ENCODE results near the gene SHKBP1.
"Not testable (repeated sequence)": the region's sequence is repeated elsewhere in the genome, so short reads cannot be mapped to it uniquely, and the experiment has no call there.

The SHKBP1 gene

DNA sequence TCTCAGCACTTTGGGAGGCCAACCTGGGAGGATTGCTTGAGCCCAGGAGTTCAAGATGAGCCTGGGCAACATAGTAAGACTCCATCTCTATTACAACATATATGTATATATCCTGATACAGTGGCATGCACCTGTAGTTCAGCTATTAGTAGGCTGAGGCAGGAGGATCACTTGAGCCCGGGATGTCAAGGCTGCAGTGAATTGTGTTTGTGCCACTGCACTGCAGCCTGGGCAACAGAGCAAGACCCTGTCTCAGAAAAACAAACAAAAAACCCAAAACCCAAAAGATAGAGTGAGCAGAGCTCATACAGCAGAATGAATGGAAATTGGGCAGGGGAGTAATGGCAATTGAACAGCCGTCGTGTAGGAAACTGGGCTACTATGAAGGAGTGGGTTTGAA, 17.3 kb upstream of the SHKBP1 start:
- DNase-seq (ENCODE audit: low read depth): no peak
- H3K4me3 ChIP-seq (ENCODE audit: low read depth, low read length): no peak overlapping the region
- TF ChIP-seq CTCF (conservative IDR thresholded peaks at IDR 0.05; ENCODE audit: low read depth, low read length): no peak

- no peak overlapping the region for H3K4me3 ChIP-seq (ENCODE audit: low read depth, low read length)
- TF ChIP-seq CTCF (conservative IDR thresholded peaks at IDR 0.05; ENCODE audit: low read depth, low read length): no peak
- DNase-seq (ENCODE audit: low read depth): no peak
Measured at GRCh38 chr19:40560092-40560507, 16.6 kb upstream of the SHKBP1 start.

DNA sequence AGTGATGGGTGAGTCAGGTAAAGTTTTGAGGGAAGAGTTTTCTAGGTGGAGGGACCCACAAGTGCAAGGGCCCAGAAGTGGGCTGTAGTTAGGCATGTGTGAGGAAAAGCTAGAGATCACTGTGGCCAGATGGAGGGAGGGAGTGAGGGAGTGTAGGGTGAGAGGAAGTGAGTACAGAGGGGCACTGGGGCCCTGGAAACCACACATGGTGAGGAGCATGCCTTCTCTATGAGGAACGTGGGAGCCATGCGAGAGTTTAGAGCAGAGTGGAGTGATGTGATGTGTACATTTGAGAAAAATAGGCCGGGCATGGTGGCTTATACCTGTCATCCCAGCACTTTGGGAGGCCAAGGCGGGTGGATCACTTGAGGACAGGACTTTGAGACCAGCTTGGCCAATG, 14.7 kb upstream of the SHKBP1 start:
- TF ChIP-seq CTCF (conservative IDR thresholded peaks at IDR 0.05; ENCODE audit: low read depth, low read length): no peak
- no peak overlapping the region for H3K4me3 ChIP-seq (ENCODE audit: low read depth, low read length)
- DNase-seq (ENCODE audit: low read depth): no peak

GRCh38 chr19:40564535-40564934, 12.1 kb upstream of the SHKBP1 start:
- DNase-seq (ENCODE audit: low read depth); H3K4me3 ChIP-seq (ENCODE audit: low read depth, low read length): not testable (repeated sequence)

GRCh38 chr19:40565355-40565754, 11.3 kb upstream of the SHKBP1 start:
- no peak for DNase-seq (ENCODE audit: low read depth)
- H3K4me3 ChIP-seq (ENCODE audit: low read depth, low read length): no peak overlapping the region
- no peak for TF ChIP-seq CTCF (conservative IDR thresholded peaks at IDR 0.05; ENCODE audit: low read depth, low read length)

DNA sequence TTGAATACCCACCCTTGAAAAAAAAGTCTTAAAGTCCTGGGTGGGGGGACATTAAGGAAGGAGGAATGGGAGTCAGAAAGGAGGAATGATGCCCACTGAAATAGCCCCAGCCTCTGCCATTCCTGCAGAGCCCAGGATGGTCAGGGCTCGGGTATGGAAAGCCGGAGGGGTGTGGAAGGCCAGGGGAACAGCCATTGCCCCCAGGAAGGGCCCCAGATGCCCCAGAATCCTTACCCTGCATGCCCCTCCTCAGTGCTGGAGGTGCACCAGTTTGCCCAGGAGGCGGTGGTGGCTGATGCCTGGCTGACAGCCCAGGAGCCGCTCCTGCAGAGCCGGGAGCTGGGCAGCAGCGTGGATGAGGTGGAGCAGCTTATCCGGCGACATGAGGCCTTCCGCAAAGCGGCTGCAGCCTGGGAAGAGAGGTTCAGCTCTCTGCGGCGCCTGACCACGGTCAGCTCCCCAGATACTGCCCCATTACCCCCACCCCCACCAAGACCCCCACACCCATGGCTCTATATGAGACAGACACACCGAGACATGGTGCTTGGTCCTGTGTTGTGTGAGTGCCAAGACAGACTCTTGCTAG, 10.7 kb upstream of the SHKBP1 start:
- no peak overlapping the region for H3K4me3 ChIP-seq (ENCODE audit: low read depth, low read length)
- TF ChIP-seq CTCF (conservative IDR thresholded peaks at IDR 0.05; ENCODE audit: low read depth, low read length): no peak
- DNase-seq (ENCODE audit: low read depth): no peak

DNA sequence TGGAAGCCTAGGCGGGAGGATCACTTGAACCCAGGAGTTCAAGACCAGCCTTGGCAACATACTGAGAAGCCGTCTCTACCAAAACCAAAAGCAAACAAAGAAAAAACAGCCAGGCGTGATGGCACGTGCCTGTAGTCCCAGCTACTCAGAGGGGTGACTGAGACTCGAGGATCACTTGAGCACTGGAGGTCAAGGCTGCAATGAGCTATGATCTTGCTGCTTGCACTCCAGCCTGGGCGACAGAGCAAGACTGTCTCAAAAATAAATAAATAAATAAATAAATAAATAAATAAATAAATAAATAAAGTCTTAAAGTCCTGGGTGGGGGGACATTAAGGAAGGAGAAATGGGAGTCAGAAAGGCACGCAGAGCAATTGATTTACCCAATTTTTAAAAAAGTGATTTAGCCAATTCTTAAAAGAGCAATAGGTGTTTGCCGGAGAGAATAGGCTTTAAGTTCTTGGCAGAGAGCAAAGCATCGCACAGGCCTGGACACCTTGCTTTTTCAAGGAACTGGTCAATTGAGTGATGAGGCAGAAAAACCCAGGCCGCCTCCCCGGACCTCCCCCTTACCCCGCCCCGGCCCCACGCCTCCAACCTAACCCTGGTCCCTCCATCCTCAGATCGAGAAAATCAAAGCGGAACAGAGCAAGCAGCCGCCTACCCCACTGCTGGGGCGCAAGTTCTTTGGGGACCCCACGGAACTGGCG, 9.5 kb upstream of the SHKBP1 start:
- TF ChIP-seq CTCF (conservative IDR thresholded peaks at IDR 0.05; ENCODE audit: low read depth, low read length): no peak
- H3K4me3 ChIP-seq (ENCODE audit: low read depth, low read length): peak overlapping the region; percentile 26
- no peak for DNase-seq (ENCODE audit: low read depth)
